HL-60 (cell line): ENCODE measurements around the gene DPP6.

Experiments
- DNase-seq, 2 experiments: peaks; one replicate each; pipeline ENCODE4 v3.0.0-alpha.2; 2010 to 2020; ENCODE audit warnings: low read depth in 1 of 2, low spot score in 1 of 2
- H3K27ac ChIP-seq: fragments of 250-450 bp; sonication (Bioruptor Pico); replicated peaks from 2 replicates; pipeline ENCODE4 v1.5.1; 2020; ENCODE audit warnings: mild to moderate bottlenecking, moderate library complexity
- H3K27me3 ChIP-seq: fragments of 250-450 bp; sonication (Bioruptor Pico); 2 replicates; pipeline ENCODE4 v1.5.1; 2021; ENCODE audit warnings: mild to moderate bottlenecking, moderate library complexity; ENCODE audit not compliant: insufficient read depth, poor library complexity, severe bottlenecking
- H3K4me3 ChIP-seq: replicated peaks from 2 replicates; pipeline ENCODE4 v1.5.1; 2011; ENCODE audit warnings: mild to moderate bottlenecking, control low read depth, low read length; ENCODE audit not compliant: insufficient read depth
- GABPA ChIP-seq: IDR thresholded peaks from 2 replicates; pipeline ENCODE4 v1.6.1; 2012; ENCODE audit warnings: low read depth
- POLR2AphosphoS5 ChIP-seq: IDR thresholded peaks from 2 replicates; pipeline ENCODE4 v1.6.1; 2012; ENCODE audit warnings: low read depth
- SPI1 ChIP-seq: IDR thresholded peaks from 2 replicates; pipeline ENCODE4 v1.6.1; 2012; ENCODE audit warnings: low read depth, mild to moderate bottlenecking, borderline replicate concordance
- TF ChIP-seq, protein P1 (sequence below): IDR thresholded peaks from 2 replicates; pipeline ENCODE4 v1.6.1; 2012; ENCODE audit warnings: low read depth; ENCODE audit not compliant: insufficient replicate concordance
- TF ChIP-seq, protein P2 (sequence below): IDR thresholded peaks from one replicate; pipeline ENCODE4 v1.5.1; 2011; ENCODE audit warnings: low read length, control low read depth, inconsistent platforms; ENCODE audit not compliant: insufficient read depth

Gene DPP6

DNA sequence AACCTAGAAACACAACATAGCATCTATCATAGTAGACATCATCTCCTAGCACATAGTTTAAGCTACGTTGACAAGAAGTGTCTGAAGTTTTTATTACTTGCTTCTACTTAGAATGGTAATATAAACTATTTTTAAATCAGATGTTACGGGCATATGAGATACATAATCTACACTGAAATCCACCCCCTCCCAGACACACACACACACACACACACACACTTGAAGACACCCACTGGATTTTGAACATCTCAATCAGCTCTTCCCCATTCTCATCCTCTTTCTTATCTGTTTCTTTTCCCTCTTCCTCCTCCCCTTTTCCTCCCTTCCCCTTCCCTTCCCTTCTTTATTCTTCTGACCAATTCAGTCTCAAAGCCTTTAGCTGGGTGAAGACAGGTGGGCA, 774.8 kb downstream of the DPP6 start:
- no peak for TF ChIP-seq SPI1
- no peak for TF ChIP-seq GABPA
- TF ChIP-seq, protein P1, sequence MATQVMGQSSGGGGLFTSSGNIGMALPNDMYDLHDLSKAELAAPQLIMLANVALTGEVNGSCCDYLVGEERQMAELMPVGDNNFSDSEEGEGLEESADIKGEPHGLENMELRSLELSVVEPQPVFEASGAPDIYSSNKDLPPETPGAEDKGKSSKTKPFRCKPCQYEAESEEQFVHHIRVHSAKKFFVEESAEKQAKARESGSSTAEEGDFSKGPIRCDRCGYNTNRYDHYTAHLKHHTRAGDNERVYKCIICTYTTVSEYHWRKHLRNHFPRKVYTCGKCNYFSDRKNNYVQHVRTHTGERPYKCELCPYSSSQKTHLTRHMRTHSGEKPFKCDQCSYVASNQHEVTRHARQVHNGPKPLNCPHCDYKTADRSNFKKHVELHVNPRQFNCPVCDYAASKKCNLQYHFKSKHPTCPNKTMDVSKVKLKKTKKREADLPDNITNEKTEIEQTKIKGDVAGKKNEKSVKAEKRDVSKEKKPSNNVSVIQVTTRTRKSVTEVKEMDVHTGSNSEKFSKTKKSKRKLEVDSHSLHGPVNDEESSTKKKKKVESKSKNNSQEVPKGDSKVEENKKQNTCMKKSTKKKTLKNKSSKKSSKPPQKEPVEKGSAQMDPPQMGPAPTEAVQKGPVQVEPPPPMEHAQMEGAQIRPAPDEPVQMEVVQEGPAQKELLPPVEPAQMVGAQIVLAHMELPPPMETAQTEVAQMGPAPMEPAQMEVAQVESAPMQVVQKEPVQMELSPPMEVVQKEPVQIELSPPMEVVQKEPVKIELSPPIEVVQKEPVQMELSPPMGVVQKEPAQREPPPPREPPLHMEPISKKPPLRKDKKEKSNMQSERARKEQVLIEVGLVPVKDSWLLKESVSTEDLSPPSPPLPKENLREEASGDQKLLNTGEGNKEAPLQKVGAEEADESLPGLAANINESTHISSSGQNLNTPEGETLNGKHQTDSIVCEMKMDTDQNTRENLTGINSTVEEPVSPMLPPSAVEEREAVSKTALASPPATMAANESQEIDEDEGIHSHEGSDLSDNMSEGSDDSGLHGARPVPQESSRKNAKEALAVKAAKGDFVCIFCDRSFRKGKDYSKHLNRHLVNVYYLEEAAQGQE: no peak
- TF ChIP-seq, protein P2, sequence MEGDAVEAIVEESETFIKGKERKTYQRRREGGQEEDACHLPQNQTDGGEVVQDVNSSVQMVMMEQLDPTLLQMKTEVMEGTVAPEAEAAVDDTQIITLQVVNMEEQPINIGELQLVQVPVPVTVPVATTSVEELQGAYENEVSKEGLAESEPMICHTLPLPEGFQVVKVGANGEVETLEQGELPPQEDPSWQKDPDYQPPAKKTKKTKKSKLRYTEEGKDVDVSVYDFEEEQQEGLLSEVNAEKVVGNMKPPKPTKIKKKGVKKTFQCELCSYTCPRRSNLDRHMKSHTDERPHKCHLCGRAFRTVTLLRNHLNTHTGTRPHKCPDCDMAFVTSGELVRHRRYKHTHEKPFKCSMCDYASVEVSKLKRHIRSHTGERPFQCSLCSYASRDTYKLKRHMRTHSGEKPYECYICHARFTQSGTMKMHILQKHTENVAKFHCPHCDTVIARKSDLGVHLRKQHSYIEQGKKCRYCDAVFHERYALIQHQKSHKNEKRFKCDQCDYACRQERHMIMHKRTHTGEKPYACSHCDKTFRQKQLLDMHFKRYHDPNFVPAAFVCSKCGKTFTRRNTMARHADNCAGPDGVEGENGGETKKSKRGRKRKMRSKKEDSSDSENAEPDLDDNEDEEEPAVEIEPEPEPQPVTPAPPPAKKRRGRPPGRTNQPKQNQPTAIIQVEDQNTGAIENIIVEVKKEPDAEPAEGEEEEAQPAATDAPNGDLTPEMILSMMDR: no peak
- TF ChIP-seq POLR2AphosphoS5: no peak
- H3K27me3 ChIP-seq: peaks cover 2% of the 10 kb centered on the region
- DNase-seq: no peak
- H3K4me3 ChIP-seq: no peak overlapping the region
- no peak overlapping the region for H3K27ac ChIP-seq

DNA sequence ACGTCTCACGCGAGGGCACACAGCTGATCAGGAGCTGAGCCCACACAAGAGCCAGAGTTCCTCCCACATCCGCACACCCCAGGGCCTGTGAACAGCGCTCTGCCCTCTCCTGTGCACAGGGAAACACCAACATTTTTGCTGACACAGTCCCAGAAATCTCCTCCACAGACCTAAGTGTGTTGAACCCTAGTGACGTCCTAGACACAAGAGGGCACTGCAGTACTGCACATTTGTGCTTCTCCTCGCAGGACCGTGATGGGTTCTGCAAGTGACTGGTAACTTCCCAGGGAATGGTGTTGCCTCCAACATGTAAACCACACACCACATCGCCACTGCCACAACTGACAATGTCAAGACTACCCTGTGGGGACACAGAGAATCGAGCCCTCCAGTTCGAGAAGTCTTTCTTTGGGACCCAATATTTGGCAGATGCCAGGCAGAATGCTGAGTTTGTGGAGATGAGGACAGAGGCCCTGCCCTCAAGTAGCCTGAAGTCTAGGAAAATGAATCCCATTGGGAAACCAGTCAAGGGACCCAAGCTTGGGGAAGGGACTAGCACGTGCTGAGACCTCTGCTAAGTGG, 780.5 kb downstream of the DPP6 start:
- DNase-seq: peak in 1 of 2 experiments; percentile 19

DNA sequence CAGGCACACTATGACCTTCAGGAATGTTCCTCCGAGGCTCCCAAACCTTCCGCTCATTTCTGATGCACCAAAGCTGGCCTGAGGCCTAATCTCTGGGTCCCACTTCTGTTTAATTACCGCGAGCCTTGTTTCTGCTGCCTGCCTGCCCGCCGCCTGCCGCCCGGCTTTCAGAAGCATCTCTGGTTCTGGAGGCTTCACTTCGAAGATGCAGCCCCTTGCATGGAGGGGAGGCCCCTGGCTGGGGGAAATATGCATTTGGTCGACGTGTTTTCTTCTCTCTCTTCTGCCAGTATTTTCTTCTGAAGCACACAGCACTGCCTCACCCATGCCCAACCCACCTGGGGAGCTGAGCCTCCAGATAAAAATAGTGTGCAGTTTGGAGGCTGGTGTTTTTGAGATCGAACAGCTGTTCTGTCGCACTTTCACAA, 783.8 kb downstream of the DPP6 start:
- DNase-seq: no peak
- TF ChIP-seq POLR2AphosphoS5 (no peak), GABPA (no peak), SPI1 (no peak)
- TF ChIP-seq, protein P1: no peak
- TF ChIP-seq, protein P2: no peak
- Histone ChIP-seq H3K27me3 (no peaks in the 10 kb centered on the region), H3K27ac (no peak overlapping the region), H3K4me3 (no peak overlapping the region)

More for the DNA sequence above, 780.5 kb downstream of the DPP6 start:
- Histone ChIP-seq H3K4me3 (no peak overlapping the region), H3K27ac (no peak overlapping the region), H3K27me3 (peaks cover 2% of the 10 kb centered on the region)
- TF ChIP-seq, protein P1: no peak
- TF ChIP-seq POLR2AphosphoS5 (no peak), SPI1 (no peak), GABPA (no peak)
- TF ChIP-seq, protein P2: no peak
